GM20431 (cell line): ENCODE data around the gene COL9A2.

Experiments used
- in situ Hi-C: fragments of 300-500 bp; cut with MseI, MboI; formaldehyde crosslinking; loops from one replicate; pipeline ENCODE4 v1.15.0; 2020; ENCODE audit warnings: low sequenced_read_pairs; ENCODE audit not compliant: unreplicated experiment

COL9A2 gene

DNA sequence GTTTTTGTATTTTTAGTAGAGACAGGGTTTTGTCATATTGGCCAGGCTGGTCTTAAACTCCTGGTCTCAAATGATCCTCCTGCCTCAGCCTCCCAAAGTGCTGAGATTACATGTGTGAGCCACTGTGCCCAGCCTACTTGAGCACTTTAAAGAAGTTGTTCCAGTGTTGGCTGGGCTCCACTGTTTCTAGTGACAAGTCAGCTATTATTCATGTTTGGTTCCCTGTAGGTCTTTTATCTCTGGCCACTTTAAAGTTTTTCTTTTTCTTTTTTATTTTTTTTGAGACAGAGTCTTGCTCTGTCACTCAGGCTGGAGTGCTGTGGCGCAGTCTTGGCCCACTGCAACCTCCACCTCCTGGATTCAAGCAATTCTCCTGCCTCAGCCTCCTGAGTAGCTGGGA, 14.3 kb upstream of the COL9A2 start:
- in situ Hi-C loops, result loop anchor here (10.0 kb wide), 1 partner anchor 187 kb away; no protein-coding TSS in a partner anchor

DNA sequence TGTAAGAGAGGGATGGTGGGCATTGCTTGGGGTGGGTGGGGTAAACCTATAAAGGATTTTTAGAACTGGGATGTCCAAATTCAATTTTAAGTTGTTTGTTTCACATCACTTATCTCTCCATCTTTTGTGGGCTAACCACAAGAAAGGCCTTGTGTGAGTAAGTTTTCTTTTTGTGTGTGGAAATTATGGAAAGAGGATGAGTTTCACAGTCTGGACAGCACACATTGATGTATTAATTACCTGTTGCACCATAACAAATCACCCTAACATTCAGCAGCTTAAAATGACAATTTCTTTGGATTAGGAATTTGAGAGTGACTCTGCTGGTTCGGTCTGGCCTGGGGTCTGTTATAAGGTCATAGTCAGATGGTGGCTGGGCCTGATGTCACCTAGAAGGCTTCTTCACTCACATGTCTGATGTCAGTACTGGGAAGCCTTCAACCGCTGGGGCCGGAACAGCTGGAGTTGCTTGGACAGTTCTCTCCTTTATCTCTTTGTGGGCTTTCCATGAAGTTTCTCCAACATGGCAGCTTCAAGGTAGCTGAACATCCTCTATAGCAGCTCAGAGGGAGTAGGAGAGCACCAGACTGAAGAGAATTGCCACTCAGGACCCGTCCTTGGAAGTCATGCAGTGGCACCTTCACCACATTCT, 2.0 kb upstream of the COL9A2 start:
- in situ Hi-C loops, result no loop called here

DNA sequence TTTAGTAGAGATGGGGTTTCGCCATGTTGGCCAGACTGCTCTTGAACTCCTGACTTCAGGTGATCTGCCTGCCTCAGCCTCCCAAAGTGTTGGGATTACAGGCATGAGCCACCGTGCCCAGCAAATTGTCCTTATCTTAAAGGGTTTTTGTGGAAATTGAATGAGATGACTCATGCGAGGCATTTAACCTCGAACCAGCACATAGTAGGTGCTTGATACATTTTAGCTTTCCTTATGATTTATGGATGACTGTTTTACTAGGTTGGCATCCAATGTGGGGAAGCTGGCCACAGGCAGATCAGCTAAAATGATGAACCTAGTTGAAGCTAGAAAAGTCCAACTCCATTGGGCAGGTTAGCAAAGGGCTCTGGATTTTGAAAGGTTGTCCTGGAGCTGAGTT, 1.4 kb upstream of the COL9A2 start:
- in situ Hi-C loops, result no loop called here

DNA sequence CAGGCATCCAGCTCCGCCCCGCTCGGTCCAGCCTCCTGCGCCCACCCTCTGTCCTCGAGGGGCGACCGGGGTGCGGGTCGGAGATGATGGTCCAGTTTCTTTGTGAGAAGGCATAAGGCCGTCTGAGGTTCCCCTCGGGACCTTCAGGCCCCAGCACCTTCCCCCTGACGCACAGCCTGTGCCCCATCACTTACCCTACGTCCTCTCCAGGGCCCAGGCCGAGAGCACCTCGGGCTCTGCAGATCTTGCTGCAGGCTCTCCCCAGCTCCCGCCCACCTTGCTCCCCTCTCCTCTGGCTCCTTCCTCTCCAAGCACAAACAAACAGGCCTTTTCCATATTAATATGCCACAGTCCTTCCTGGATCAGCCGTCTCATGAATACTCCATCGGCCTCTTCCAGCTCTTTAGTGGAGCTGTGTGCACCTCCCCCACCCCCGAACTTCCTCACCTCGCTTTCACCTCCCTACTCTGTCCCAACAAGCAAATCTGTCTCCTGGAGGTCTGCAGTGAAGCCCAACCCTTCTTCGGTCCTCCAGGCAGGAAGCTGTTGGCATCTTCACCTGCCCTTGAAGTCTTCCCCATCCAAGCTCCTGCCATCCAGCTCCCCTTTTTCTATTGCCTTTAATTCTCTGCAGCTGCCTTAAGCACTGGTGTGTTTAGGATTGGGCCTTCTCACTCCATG, 448 bp upstream of the COL9A2 start:
- in situ Hi-C loops, result no loop called here

DNA sequence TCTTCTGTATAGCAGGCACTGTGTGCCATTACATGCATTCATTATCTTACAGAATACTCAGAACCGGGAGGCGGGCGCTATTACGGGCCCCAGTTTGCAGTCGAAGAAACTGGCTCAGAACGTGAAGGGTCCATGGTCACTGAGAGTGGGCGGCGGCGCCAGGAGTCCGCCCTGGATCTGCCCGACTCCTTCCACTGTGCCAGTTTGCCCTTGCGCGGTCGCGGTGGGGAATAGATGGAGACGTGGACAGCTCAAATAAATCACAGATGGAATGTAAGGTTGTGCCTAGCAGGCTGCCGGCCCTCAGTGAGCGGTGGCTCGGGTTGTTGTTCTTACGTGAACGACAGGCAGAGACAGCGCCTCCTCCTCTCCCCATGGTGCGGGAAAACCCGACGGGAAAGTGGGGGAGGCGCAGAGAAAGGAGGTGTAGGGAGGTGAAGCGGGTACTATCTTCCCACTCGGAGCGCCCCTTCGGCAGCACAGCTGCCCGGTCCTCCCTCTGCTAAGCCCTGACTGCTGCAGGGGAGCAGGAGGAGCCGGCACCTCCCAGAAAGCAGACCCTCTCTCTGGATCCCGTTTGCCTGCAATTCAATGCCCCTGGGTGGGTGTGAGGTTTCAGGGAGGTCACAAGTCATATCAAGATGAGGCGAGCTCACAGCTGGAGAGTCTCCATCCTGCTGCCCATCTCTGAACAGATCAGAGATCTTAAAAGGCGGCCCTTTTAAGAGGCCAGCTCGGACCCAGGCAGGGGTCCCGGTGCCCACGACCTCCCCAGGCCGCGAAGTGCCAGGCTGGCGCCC, 1.1 kb downstream of the COL9A2 start:
- in situ Hi-C loops, result no loop called here

DNA sequence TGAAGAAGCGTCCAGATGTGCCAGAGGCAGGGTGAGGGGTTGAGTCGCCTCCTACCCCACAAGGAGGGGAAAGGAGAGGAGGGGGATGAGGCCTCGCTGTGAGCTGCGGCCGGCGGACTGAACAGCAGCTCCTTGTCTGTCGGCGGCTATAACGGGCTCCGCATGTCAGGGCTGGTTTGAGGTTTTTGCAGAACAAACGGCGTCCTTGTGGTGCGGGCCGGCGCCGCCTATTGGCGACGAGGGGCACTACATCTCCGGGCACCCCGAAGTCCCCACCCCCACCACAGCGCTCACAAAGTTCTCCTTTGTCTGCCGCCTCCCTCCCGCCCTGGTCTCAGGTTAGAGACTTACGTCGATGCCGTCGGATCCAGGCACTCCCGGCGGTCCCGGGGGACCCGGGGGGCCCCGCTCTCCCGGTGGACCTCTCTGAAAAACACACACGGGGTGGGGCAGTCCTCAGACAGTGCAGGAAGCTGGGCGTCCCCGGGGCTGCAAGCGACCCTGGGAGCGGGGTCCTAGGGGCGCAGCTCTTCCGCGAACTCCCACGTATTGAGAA, 1.8 kb downstream of the COL9A2 start:
- in situ Hi-C loops, result no loop called here

DNA sequence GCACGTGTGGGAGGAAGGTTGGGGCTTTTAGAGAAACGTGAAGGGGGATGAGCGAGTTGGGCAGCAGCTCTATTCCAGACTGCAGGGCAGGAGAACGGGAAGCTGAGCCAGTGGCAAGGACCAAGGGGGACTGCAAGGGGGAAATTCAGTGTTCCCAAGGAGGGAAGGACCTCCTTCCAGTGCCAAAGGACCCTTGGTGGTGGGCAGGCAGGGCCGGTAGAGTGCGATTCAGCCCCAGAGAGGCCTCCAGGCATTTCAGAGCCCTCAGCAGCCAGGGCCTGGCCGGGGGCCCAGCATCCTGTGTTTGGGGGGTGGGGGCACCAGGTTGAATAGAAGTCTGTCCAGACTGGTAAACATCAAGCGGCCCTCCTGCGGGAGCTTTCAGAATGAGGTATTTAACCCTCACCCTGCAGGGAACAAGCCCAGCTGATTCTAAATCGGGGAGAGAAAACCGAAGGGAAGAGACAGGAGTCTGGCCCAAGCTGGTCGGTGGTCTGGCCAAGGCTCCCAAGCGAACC, 2.3 kb downstream of the COL9A2 start:
- in situ Hi-C loops, result no loop called here

DNA sequence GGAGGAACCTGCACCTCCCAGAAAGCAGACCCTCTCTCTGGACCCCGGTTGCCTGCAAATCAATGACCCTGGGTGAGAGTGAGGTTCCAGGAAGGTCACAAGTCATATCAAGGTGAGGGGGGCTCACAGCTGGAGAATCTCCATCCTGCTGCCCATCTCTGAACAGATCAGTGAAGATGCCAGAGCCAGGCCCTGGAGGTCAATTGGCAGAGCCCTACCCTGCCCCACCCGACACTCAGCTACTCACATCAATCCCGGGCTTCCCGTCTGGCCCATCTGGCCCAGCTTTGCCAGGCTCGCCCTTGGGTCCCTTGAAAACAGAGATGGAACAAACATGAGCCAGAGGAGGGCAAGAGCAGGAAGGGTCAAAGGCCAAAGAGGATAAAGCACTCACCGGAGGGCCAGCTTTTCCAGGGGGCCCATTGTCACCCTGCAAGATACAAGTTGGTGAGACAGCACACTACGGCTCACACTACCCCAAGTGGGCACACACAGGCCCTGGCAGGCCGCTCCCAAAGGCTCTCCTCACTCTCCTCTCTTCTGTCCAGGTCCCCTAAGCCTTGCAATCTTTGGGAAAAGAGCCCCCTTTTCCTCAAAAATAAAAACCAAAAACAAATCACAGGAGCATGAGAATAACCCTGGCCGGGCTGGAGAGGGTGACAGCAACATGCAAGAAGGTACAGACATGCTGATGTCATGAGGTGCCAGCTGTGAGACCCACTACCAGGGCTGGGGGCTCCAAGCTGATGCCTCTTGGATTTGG, 2.9 kb downstream of the COL9A2 start:
- in situ Hi-C loops, result no loop called here

DNA sequence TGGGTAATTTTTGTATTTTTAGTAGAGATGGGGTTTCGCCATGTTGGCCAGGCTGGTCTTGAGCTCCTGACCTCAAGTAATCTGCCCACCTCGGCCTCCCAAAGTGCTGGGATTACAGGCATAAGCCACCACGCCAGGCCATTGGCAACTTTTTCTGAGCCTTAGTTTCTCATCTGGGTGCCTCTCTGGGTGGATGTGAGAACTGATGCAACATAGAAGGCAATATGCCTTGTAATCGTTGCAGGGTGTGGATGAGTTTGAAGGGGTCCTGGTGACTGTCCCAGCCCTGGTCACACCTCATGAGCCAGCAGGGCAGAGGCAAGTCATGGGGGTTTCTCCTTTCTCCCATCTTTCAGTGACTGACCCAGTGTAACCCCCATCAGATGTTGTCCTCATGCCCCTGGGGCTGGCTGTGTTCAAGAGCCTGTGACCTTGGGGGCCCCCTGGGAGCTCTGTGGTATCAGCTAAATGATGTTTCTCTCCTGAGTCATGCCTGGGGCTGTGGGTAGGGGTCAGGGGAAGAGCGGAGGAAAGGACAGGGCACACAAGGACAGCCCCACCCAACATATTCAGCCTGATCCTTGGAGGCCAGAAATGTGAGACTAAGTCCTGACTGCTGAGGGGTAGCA, 3.6 kb downstream of the COL9A2 start:
- in situ Hi-C loops, result no loop called here

DNA sequence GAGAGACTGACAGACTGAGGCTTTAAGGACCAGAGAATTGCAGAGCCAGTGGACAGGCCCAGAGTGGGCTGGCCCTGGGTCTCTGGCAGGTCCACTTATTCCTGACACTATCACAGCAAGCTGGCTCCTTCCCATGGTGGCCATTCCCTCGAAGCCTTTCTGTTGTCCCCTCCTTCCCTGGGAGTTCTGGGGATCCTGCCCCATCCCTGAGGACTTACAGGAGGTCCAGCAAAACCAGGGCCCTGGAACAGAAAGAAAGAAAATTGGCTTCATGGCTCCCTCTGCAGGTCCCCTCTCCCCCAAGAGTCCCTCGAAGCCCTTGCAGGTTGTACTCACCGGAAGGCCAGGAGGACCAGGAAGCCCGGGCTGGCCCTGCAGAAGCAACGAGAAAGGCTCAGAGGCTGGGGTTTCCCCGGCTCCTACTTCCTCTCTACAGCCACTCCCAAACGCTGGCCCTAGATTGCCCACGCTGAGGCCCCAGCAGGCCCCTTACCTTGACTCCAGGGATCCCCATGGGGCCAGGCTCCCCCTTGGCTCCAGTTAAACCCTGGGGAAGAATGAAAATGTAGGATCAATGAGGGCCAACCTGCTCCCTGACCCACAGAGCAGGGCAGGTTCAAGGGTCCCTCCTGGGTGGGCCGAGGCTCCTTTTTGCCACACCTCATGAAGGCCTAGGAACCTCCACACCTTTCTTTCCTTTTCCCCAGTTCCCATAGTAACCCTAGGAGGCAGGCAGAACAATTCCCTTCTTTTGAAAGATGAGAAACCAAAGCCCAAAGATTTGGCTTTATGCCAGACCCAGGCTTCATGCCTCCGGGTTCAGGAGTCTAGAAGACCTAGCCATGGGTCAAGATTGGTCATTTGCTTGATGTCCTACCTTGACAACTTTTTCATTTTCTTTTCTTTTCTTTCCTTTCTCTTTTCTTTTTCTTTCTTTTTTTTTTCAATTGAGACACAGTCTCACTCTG, 4.6 kb downstream of the COL9A2 start:
- in situ Hi-C loops, result no loop called here

DNA sequence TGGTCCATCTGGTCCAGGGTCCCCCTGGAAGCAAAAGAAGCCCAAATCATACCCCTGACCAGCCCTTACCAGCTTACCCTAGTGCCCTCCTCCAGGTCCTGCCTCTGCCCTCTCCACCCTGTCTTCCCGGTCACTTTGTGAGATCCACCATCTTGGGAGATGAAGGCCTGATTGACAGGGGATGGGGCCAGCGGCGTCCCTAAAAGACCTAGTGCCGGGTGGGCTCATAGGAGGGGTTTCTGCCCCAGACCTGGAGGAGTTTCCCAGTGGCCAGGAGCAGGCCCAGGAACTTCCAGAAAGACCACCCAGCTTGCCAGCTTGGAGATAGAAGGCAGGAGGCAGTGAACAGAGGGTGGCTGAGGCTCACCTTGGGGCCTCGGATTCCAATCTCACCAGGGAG, 5.4 kb downstream of the COL9A2 start:
- in situ Hi-C loops, result no loop called here

DNA sequence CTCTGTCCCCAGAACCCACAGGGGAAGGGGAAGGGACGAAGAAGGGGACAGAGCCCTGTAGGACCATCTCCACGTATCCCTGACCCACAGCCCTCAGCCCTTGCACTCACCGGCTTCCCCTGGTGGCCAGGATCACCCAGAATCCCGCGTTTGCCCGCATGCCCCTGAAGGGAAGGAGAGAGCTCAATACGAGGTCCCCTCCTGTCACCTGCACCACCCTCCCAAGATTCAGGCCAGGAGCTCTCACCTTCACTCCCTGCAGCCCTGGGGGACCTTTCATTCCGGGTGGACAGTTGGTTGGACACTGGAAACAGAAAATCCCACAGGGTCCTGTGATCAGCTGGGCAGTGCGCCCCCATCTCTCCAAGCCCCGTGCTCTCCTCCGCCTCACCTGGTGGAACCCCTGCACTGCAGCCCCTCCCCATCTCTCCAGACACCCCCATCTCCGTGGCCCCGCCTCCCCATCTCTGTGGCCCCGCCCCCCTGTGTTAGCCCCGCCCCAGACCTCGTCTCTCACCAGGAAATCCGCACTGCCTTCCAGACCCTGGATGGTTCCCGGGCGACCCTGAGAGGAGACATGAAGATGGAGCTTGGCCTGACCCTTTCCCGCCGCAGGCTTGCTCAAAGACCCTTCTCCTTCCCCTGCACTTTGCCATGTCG, 6.0 kb downstream of the COL9A2 start:
- in situ Hi-C loops, result no loop called here

DNA sequence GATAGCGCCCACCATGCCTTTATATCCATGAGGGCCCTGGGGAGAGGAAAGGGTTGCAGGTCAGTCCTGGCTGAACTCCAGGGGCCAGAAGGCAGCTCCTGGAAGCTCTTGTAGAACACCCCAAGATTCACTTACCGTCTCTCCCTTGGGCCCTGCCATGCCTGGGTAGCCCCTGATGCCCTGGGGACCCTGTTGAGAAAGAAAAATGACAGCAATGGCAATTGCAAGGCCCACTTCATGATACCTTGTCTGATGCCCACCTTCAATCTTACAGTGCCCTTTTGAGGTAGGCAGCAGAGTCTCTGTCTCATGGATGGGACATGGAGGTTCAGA, 7.0 kb downstream of the COL9A2 start:
- in situ Hi-C loops, result no loop called here

DNA sequence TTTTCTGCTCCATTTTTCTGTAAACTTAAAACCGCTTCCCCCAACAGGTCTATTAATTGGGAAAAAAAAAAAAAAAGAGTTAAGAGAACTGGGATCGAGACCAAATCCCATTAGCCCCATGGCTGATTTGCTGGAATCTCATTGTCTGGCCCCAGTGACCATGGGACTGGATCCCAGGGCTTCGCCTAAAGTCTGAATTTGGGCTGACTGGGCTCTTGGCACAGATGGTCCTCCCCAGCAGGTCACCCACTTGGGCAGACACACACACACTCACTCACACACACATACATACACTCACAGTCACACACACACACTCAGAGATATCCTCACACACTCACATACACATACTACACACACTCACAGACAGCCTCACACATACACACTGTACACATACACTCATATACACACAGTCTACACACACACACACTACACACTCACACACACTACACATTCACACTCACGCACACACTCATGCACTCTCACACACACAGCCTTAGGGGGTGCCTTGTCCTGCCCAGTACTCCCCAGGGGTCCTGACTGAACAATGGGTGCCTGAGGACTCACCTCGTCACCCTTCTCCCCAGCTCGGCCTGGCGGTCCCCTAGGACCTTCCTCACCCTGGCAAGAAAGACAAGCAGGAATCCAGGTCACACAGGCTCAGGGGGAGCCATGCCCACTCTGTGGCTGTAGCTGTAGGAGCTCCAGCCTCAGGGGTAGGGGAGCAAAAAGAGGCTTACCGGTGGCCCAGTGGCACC, 7.5 kb downstream of the COL9A2 start:
- in situ Hi-C loops, result no loop called here

DNA sequence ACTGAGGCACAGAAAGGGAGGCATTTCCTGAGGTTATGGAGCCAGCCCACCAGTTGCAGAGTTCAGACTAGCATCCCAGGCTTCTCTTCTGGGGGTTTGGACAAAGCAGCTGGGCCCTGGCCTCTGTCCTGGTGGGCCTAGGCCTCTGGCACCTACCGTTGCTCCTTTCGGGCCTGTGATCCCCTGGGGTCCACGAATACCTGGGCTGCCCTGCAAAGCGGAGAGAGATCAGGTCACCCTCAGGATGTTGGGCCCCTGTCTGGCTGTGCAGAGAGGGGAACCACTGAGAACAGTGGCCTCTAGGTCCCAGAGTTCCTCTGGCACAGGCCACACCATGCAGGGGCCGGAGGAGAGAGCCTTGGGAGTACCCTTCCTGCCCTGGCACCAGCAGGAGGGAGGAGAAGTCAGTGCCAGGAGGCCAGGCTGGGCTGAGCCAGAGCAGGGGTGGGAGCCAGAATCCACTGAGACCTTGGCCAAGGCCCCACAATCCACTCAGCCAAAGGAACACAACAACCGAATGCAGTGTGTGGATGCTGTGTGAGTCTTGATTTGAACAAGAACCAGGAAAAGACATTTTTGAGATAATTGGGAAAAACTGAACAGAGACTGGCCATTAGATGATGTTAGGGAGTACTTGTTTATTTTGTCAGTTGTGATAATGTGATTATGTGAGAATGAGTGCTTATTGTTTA, 8.9 kb downstream of the COL9A2 start:
- in situ Hi-C loops, result no loop called here

DNA sequence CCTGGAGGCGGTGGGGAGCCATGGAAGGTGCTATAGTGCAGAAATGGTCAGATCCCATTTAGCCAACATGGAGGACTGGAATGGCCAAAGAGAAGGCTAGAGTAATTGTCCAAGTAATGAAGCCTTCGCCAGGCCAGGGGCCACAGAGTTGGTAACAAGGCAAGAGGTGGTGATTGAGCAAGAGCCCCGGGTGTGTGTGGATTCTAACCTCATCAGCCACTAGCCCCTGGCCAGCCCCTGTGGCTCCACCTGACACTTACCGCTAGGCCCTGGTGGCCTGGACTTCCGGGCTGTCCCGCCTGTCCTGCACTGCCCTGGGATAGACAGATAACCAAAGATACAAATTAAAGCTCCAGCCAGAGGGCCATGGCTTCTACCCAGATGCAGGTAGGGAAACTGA, 9.9 kb downstream of the COL9A2 start:
- in situ Hi-C loops, result no loop called here

DNA sequence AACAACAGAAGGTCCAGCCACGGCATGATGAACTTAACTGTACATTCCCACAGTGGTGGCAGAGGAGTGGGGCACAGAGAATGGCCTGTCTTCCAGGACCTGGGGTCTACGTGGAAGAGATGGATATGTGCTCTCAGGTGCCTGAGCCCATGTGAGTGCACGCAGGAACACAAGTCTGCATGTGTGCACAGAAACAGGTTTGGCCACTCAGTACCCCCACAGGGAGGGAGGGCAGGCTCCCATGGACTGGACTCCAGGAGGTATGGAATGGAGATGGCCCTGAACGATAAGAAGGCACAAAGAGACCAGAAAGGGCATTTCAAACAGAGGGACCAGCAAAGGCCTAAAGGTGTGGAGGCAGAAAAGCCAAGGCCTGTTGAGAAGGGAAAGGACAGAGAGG, 10.8 kb downstream of the COL9A2 start:
- in situ Hi-C loops, result no loop called here
